Cerebellar nuclear complex (tissue), 1 donor: ENCODE data around the gene CFAP141.
"Not testable (repeated sequence)": the region's sequence is repeated elsewhere in the genome, so short reads cannot be mapped to it uniquely, and the experiment has no call there.

Source experiments
- DNase-seq, 2 experiments: peaks; one replicate each; lab custom pipeline; 2025; lab: John Stamatoyannopoulos, UW

CFAP141 gene

GRCh38 chr1:154208677-154209388 lies 2.7 kb upstream of the CFAP141 start:
- DNase-seq, result no peak

GRCh38 chr1:154207262-154207661 lies 1.1 kb upstream of the CFAP141 start:
- no peak for DNase-seq

GRCh38 chr1:154205778-154206177 lies 355 bp downstream of the CFAP141 start:
- not testable (repeated sequence) for DNase-seq

GRCh38 chr1:154199563-154199879 lies 6.6 kb downstream of the CFAP141 start:
- no peak for DNase-seq

GRCh38 chr1:154198756-154199562 lies 7.2 kb downstream of the CFAP141 start:
- DNase-seq, result no peak

- no peak for DNase-seq
These were observed 12.3 kb downstream of the CFAP141 start for GRCh38 chr1:154193821-154194220.

GRCh38 chr1:154192476-154192875 lies 13.7 kb downstream of the CFAP141 start:
- DNase-seq, result no peak

- no peak for DNase-seq
These were observed 14.1 kb downstream of the CFAP141 start, which contains the start of gene TPM3 for GRCh38 chr1:154191990-154192461. TSS of gene TPM3 (minus strand) at chr1:154192100. CDS start at chr1:154192018, 82 bp downstream.

GRCh38 chr1:154190550-154190949 lies 15.6 kb downstream of the CFAP141 start:
- DNase-seq, result no peak

GRCh38 chr1:154186852-154187501 lies 19.2 kb downstream of the CFAP141 start:
- no peak for DNase-seq

- no peak for DNase-seq
These were observed 20.0 kb downstream of the CFAP141 start for GRCh38 chr1:154186177-154186576.

GRCh38 chr1:154183046-154183915 lies 22.9 kb downstream of the CFAP141 start:
- DNase-seq, result peak; percentile 86 to 94

GRCh38 chr1:154182344-154183045 lies 23.6 kb downstream of the CFAP141 start:
- no peak for DNase-seq

- no peak for DNase-seq
These were observed 24.2 kb downstream of the CFAP141 start for GRCh38 chr1:154181944-154182343.

- no peak for DNase-seq
These were observed 26.0 kb downstream of the CFAP141 start for GRCh38 chr1:154179946-154180687.

GRCh38 chr1:154178911-154179811 lies 27.0 kb downstream of the CFAP141 start:
- no peak for DNase-seq

- DNase-seq, result no peak
These were observed 28.1 kb downstream of the CFAP141 start for GRCh38 chr1:154178013-154178412.

- no peak for DNase-seq
These were observed 29.8 kb downstream of the CFAP141 start for GRCh38 chr1:154176337-154176736.

GRCh38 chr1:154174654-154175053 lies 31.5 kb downstream of the CFAP141 start:
- DNase-seq, result no peak
